GM21786 (cell line): Measurements from ENCODE around the gene DNAJC25.
A peak's percentile ranks its signal among the peaks of the same experiment; 100 is the strongest.

ENCODE experiments used
- ATAC-seq: cut with Tn5 transposase; IDR thresholded peaks from one replicate; pipeline ENCODE4 v1.9.1; 2021; ENCODE audit not compliant: unreplicated experiment

The DNAJC25 gene

DNA sequence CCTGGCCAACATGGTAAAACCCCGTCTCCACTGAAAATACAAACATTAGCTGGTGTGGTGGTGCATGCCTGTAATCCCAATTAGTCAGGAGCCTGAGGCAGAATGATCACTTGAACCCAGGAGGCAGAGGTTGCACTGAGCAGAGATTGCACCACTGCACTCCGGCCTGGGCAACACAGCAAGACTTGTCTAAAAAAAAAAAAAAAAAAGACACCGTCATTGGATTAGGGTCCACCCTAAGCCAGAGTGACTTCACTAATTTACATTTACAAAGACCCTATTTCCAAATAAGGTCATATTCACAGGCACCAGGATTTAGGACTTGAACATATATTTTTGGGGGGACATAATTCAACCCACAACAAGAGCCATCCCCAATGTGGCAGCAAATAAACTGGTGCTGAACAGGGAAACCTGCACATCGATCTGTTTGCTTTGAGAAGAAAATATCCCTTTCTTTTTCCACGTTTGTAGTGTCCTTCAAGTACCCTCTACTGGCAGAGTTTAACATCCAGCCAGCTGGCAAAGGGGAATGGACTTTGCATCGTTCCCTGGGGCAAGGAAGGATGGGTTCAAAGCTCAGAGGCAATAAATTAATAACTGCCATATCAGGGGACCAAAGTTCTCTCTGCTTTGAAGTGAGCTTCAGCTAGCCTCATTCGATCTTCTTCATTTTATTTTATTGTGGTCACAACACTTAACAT lies 3.7 kb upstream of the DNAJC25 start:
- no peak for ATAC-seq

- no peak for ATAC-seq
Observed at GRCh38 chr9:111628411-111628810, 2.7 kb upstream of the DNAJC25 start.

- ATAC-seq, result peak; percentile 27
Observed at GRCh38 chr9:111630182-111630963, 761 bp upstream of the DNAJC25 start.

DNA sequence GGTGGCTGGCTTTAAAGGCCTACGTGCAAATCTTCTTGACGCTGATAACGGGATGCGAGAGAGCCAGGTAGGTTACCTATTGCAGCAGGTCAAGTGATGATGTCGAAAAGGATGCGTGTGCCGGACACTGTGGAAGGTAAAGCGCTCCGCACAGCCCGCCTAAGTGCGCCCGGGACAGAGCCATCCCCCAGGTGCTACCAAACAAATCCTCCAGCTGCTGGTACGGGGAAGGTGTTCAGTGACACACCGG lies 245 bp upstream of the DNAJC25 start:
- no peak for ATAC-seq

- no peak for ATAC-seq
Observed at GRCh38 chr9:111632060-111632459, 926 bp downstream of the DNAJC25 start.

- ATAC-seq, result no peak
Observed at GRCh38 chr9:111632695-111633388, 1.7 kb downstream of the DNAJC25 start.

DNA sequence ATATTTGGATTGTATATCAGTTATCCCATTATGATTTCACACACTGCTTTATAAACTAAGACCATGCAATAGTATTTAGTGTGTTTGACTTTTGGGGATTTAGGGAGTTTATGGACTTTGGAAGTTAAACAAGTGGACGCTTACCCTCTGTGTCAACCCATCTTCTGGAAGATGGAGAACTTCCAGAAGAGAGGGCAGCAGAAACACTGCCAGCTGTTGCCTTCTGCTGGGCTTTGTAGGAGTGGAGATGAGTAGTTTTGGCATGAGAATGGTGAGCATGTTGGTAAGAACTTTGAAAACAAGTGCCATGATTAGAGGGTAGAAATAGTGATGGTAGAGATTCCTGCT lies 2.2 kb downstream of the DNAJC25 start:
- no peak for ATAC-seq

- no peak for ATAC-seq
Observed at GRCh38 chr9:111634860-111635259, 3.7 kb downstream of the DNAJC25 start.

GRCh38 chr9:111637421-111637950 lies 6.4 kb downstream of the DNAJC25 start:
- ATAC-seq, result no peak

- ATAC-seq, result no peak
Observed at GRCh38 chr9:111644195-111644772, 13.2 kb downstream of the DNAJC25 start.

DNA sequence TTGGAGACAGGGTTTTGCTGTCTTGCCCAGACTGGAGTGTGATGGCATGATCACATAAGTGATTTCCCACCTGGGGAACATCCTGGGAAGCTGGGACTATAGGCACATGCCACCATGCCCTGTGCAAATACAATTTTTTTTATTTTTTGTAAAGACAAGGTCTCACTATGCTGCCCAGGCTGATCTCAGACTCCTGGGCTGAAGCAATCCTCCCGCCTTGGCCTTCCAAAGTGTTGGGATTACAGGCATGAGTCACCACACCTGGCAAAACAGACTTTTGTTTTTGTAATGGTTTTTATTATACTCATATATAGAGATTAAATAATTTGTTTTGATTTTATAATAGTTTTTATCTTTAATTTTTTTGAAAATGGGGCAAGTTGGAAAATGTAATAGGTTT lies 14.7 kb downstream of the DNAJC25 start:
- no peak for ATAC-seq

DNA sequence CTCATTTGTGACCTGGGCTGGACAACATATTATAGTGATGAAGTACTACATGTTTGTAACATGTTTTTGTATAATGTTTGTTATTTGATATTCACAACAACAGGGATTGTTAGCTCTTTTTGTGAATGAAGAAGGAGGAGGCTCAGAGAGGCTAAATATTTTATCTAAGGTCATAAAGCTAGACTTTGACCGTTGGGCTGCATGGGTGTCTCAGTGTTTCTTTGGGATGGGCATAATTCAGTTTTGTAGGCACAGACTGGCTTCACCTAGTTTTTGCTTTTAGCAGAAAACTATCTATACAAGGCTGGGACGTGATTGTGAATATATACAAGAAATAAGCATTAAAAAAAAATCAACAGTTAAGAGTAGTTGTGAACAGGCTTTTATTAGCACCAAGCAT lies 15.3 kb downstream of the DNAJC25 start:
- no peak for ATAC-seq

DNA sequence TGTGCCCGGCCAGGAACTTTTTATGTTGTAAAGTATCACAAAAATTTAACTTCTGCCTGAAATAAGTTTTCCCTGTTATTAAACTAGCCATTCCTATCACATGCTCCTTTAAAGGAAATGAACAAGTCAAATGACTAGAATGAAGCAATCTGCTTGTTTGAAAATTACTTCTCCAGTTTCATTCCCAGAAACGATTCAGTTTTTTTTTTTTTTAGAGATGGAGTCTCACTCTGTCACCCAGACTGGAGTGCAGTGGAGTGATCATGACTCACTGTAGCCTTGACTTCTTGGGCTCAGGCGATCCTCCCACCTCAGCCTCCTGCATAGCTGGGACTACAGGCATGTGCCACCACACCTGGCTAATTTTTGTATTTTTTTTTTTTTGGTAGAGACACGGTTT lies 16.9 kb downstream of the DNAJC25 start:
- ATAC-seq, result no peak

DNA sequence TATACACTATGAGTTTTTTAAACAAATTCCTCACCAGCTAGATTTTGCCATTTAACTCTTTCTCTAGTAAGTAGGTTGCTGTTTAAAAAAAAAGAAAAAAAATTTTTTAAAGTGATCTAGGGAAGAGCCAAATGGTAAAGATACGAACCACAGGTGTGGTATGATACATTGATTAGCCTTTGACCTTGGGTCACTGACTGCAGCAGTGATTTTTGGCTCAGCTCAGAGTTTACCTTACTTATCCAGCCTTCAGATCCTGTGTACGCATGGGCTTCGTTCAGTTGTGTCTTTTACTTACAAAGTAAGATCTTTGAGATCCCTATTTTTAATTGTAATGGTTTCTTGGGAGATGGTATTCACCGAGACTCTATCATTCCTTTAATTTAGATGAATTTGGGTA lies 17.9 kb downstream of the DNAJC25 start:
- ATAC-seq, result no peak

DNA sequence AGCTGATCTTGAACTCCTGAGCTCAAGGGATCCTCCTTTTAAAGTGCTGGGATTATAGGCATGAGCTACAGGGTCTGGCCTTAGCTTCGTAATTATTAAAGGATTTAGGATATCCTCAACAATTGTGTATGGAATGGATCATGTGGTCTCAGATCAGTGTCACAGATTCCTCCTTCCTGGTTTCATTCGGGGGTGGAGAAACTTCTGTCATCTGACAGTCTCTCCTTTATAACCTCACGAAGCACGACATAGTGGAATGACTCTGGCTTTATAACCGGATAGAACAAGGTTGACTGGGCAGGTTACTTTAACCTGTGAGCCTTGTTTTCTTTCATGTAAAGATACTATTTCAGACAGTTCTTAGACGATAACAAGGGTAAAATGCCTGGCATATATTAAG lies 25.9 kb downstream of the DNAJC25 start:
- no peak for ATAC-seq

GRCh38 chr9:111658943-111659342 lies 27.8 kb downstream of the DNAJC25 start:
- no peak for ATAC-seq

- ATAC-seq, result no peak
Observed at GRCh38 chr9:111659691-111660090, 28.6 kb downstream of the DNAJC25 start.

DNA sequence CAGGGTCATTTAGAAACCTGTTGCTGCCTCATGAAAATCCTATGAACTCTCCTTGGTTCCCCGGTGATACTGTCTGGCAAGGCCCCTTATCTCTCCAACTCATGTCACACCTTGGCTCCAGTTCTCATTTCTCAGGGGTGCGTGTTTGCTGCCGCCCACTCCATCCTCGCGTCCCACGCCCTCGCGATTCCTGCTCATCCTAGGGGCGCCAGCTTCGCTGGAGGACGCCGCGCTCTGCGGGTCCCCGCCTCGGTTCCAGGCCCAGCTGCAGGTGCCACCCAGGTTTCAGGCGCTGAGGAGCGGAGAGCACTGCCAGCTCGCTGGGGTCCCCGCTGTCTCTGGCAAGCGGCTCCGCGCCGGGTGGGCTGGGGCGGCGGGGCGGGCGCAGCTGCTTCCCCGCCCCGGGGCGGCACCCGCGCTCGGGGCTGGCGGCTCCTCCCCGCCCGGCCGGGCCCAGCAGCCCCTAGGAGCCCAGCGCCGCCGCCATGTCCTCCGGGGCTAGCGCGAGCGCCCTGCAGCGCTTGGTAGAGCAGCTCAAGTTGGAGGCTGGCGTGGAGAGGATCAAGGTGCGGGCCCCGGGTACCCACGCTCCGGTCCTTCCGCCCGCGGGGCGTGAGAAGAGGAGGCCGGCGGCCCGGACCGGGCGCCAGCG lies 30.1 kb downstream of the DNAJC25 start, which contains the start of gene GNG10:
GNG10 (plus strand) TSS at position 456 of the 652 bp plus-strand sequence; CDS start at position 486, 30 bp downstream.
- peak; percentile 83 for ATAC-seq

- peak; percentile 31 for ATAC-seq
Observed at GRCh38 chr9:111661802-111662521, 30.8 kb downstream of the DNAJC25 start.

DNA sequence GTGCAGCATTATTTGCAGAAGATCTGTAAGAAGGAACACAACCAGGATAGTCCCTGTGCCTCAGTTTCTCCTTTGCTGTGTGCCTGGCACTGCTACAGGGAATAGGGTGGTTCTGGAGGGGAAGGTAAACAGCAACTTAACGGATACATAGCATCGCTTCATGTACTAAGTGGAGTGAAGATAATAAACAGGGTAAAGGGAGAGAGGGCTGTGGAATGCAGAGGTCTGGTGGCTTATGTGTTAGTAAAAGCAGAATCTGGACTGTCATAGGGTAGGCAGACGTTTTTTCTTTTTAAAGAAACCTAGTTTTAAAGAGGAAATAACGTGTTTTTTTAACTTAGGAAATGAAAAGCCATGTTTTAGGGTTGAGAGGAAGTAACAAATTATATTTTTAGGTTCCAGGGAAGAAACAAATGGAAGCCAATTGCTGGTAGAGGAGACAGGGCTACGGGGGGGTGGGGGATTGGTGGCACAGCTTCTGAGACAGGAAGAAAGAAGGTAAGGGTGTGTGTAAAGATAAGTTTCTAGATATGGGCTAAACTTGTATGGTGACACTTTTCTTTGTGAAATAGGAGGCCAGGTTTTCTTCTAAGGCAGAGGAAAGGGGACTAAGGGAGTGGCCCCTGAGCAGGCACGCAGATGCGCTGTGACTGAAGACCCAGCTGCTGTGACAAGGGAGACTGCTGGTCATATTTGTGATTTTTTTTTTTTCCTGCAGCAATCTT lies 31.6 kb downstream of the DNAJC25 start:
- peak; percentile 5 for ATAC-seq
